ENCODE data around the gene HOXB5.

HOXB5 gene

DNA sequence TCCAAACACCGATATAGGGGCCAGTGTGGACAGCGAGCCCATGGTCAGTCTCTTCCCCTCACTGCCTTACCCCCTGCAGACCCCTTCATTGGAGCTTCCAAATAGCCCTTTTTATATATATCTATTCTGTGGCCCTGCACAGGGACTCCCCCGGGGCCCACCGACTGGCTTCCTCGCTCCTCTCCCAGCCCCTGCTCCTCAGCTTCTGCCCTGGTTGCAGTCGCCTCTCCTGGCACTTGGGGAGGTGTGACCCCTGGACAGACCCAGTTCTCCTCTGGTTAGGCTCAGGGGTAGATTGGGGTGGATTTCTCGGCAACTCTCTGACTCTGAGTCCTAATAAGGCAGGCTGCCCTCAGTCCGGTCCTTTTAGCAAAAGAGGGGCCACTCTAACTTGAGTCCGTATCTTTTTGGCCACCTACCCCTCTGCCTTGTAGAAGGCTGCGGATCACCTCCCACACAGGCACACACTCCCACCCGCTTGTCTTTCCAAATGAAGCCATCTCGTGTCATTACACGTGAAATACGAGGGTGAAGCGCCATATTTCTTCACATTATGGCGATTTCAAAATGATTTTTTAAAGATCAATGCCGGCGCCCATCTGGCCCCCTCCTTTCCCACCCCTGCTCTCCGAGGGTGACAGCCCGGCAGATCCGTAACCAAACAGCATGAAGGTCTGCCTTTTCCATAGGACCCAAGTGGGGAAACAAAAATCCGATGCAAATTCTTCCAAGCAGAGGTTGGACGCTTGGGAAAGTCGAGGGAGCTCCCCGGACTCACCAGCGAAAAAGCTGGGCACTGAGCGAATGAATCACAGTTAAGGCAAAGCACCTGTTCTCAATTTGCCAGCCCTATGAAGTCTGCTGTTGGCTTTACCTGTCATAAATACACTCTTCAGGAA, 34.3 kb upstream of the HOXB5 start:
- peaks cover 98% of the 10 kb centered on the region for H3K79me2 ChIP-seq (ENCODE audit: insufficient read depth, low read length)
- H3K27me3 ChIP-seq (ENCODE audit: insufficient read depth, low read length, poor library complexity, severe bottlenecking): peaks cover 25% of the 10 kb centered on the region
- peak overlapping the region; percentile 89 for H3K4me3 ChIP-seq (ENCODE audit: low read length, poor library complexity, severe bottlenecking)
- H3K9ac ChIP-seq (ENCODE audit: low read depth, low read length, poor library complexity, severe bottlenecking): peak overlapping the region; percentile 98
- H4K20me1 ChIP-seq (ENCODE audit: insufficient read depth, low read length, poor library complexity, severe bottlenecking): peaks cover 19% of the 10 kb centered on the region
- H2AFZ ChIP-seq (ENCODE audit: low read length): no peak overlapping the region
- H3K9me3 ChIP-seq (ENCODE audit: insufficient read depth, low read depth, low read length): no peaks in the 10 kb centered on the region
- peaks cover 47% of the 10 kb centered on the region for H3K4me1 ChIP-seq (ENCODE audit: insufficient read depth, low read length, poor library complexity, severe bottlenecking)
- TF ChIP-seq, protein P1, sequence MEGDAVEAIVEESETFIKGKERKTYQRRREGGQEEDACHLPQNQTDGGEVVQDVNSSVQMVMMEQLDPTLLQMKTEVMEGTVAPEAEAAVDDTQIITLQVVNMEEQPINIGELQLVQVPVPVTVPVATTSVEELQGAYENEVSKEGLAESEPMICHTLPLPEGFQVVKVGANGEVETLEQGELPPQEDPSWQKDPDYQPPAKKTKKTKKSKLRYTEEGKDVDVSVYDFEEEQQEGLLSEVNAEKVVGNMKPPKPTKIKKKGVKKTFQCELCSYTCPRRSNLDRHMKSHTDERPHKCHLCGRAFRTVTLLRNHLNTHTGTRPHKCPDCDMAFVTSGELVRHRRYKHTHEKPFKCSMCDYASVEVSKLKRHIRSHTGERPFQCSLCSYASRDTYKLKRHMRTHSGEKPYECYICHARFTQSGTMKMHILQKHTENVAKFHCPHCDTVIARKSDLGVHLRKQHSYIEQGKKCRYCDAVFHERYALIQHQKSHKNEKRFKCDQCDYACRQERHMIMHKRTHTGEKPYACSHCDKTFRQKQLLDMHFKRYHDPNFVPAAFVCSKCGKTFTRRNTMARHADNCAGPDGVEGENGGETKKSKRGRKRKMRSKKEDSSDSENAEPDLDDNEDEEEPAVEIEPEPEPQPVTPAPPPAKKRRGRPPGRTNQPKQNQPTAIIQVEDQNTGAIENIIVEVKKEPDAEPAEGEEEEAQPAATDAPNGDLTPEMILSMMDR (conservative IDR thresholded peaks at IDR 0.05; ENCODE audit: low read length): no peak
- no peak for TF ChIP-seq EZH2phosphoT487 (IDR thresholded peaks at IDR 0.05; ENCODE audit: borderline replicate concordance)
- peak overlapping the region; percentile 95 for H3K4me2 ChIP-seq (ENCODE audit: low read depth, low read length, poor library complexity, severe bottlenecking)
- H3K9me2 ChIP-seq (replicated peaks; ENCODE audit: low read depth, low read length): no peaks in the 10 kb centered on the region
- no peaks in the 10 kb centered on the region for H3F3A ChIP-seq (ENCODE audit: low read depth)
- no peaks in the 10 kb centered on the region for H3K36me3 ChIP-seq (ENCODE audit: insufficient read depth, low read length)

DNA sequence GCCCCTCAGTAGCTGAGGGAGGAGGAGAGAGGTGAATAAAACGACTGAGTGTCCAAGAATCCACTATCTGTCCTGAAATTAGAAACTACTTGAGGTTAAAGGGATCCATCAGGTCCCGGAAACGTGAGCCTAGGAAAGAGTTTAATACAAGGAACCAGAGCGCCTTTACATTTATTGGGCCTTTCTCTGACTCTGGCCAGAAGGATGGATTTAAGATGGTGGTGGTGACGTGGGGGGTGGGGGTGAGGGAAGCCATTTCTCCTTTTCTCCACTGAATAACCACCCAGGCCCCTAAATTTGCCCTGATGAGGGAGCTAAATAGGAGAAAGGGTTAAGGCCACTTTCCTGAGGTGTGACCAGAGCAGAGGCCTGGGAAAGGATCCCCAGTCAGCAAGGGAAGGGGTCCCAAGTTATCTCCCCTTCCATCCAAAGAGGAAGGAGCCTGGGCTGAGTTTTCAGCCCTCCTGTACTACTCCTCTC, 33.6 kb upstream of the HOXB5 start:
- Histone ChIP-seq H3K9ac (ENCODE audit: low read depth, low read length, poor library complexity, severe bottlenecking) (peak overlapping the region; percentile 98), H3K27me3 (ENCODE audit: insufficient read depth, low read length, poor library complexity, severe bottlenecking) (peaks cover 28% of the 10 kb centered on the region), H2AFZ (ENCODE audit: low read length) (no peak overlapping the region), H3F3A (ENCODE audit: low read depth) (no peaks in the 10 kb centered on the region), H3K9me2 (replicated peaks; ENCODE audit: low read depth, low read length) (no peaks in the 10 kb centered on the region), H3K36me3 (ENCODE audit: insufficient read depth, low read length) (peaks cover 5% of the 10 kb centered on the region; the same call in 1 of the 2 replicates), H3K4me3 (ENCODE audit: low read length, poor library complexity, severe bottlenecking) (peak overlapping the region; percentile 89), H3K4me2 (ENCODE audit: low read depth, low read length, poor library complexity, severe bottlenecking) (peak overlapping the region; percentile 95), H3K79me2 (ENCODE audit: insufficient read depth, low read length) (peaks cover 98% of the 10 kb centered on the region), H3K4me1 (ENCODE audit: insufficient read depth, low read length, poor library complexity, severe bottlenecking) (peaks cover 48% of the 10 kb centered on the region), H4K20me1 (ENCODE audit: insufficient read depth, low read length, poor library complexity, severe bottlenecking) (peaks cover 24% of the 10 kb centered on the region), H3K9me3 (ENCODE audit: insufficient read depth, low read depth, low read length) (no peaks in the 10 kb centered on the region)
- TF ChIP-seq EZH2phosphoT487 (IDR thresholded peaks at IDR 0.05; ENCODE audit: borderline replicate concordance): no peak
- TF ChIP-seq, protein P1 (conservative IDR thresholded peaks at IDR 0.05; ENCODE audit: low read length): no peak

DNA sequence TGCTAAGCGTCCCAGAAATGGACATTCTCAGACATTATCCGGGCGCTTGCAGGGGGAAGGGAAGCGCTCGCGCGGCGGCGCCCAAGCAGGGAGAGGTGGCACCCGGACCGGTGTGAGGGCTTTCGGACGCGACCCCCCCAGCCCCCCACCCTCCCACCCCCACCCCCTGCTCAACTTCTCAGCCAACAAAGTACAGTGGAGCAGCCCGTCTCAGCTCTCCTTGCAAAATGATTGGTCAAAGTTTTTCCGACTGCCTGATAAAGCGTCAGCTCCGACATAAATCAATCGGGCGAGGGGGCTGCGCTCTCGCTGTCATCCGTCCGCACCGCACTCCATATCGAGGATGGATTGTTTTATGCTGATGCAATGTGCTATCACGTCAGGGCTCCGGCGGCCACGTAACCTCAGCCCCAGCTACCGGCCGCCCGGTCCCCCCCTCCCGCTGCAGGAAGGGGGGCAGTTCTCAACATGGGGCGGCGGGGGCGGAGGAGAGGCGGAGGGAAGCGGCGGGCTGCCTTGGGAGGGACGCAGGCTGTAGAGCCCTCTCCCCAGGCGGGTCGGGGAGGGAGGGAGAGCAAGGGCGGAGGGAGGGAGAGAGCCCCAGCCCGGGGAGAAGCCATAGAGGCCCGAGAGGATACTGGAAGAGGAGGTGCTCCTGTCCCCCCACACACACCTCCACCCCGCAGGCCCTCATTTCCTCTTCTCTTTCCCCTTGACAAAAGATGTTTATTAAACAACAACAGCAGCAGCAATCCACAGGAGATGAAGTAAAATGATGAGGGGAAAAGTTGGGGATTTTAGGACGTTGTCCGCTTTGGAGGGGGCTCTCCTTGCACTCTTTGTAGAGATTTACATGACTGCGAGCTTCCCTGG, 32.9 kb upstream of the HOXB5 start, which contains the start of gene HOXB9:
Gene HOXB9, minus strand, starts transcription at position 114 of the 873 bp plus-strand sequence. Its CDS starts 89 bp downstream, at position 25.
- no peaks in the 10 kb centered on the region for H3K9me3 ChIP-seq (ENCODE audit: insufficient read depth, low read depth, low read length)
- H3K4me3 ChIP-seq (ENCODE audit: low read length, poor library complexity, severe bottlenecking): peak within 1 kb of the TSS; percentile 89
- H3K79me2 ChIP-seq (ENCODE audit: insufficient read depth, low read length): peaks cover 98% of the 10 kb centered on the region
- no peaks in the 10 kb centered on the region for H3K9me2 ChIP-seq (replicated peaks; ENCODE audit: low read depth, low read length)
- no peaks in the 10 kb centered on the region for H3F3A ChIP-seq (ENCODE audit: low read depth)
- H3K4me1 ChIP-seq (ENCODE audit: insufficient read depth, low read length, poor library complexity, severe bottlenecking): peaks cover 44% of the 10 kb centered on the region
- H3K27me3 ChIP-seq (ENCODE audit: insufficient read depth, low read length, poor library complexity, severe bottlenecking): peaks cover 31% of the 10 kb centered on the region
- TF ChIP-seq, protein P1 (conservative IDR thresholded peaks at IDR 0.05; ENCODE audit: low read length): no peak
- no peak for TF ChIP-seq EZH2phosphoT487 (IDR thresholded peaks at IDR 0.05; ENCODE audit: borderline replicate concordance)
- peaks cover 24% of the 10 kb centered on the region for H4K20me1 ChIP-seq (ENCODE audit: insufficient read depth, low read length, poor library complexity, severe bottlenecking)
- peaks cover 8% of the 10 kb centered on the region; the same call in 1 of the 2 replicates for H3K36me3 ChIP-seq (ENCODE audit: insufficient read depth, low read length)
- peak within 1 kb of the TSS; percentile 100 for H3K9ac ChIP-seq (ENCODE audit: low read depth, low read length, poor library complexity, severe bottlenecking)
- H2AFZ ChIP-seq (ENCODE audit: low read length): no peak within 1 kb of the TSS
- peak within 1 kb of the TSS; percentile 98 for H3K4me2 ChIP-seq (ENCODE audit: low read depth, low read length, poor library complexity, severe bottlenecking)

Measured in Loucy (cell line).